IMR-90 (cell line): ENCODE data around the gene IFNA17.
"Not testable (repeated sequence)": the region's sequence is repeated elsewhere in the genome, so short reads cannot be mapped to it uniquely, and the experiment has no call there.

Source experiments
- CEBPB ChIP-seq: IDR thresholded peaks from 2 replicates; pipeline ENCODE4 v1.6.1; 2012; ENCODE audit warnings: low read depth, low read length, improper control_type of control experiment
- CTCF ChIP-seq: conservative IDR thresholded peaks from 2 replicates; pipeline ENCODE4 v1.5.1; 2012; ENCODE audit warnings: mild to moderate bottlenecking, low read depth, low read length, improper control_type of control experiment
- ELK1 ChIP-seq: fragments of 150-350 bp; IDR thresholded peaks from 2 replicates; pipeline ENCODE4 v1.6.1; 2016; ENCODE audit warnings: low read depth, mild to moderate bottlenecking, low read length, moderate library complexity, borderline replicate concordance
- MXI1 ChIP-seq: IDR thresholded peaks from 2 replicates; pipeline ENCODE4 v1.6.1; 2012; ENCODE audit warnings: low read depth, mild to moderate bottlenecking, low read length, moderate library complexity, borderline replicate concordance
- POLR2A ChIP-seq: IDR thresholded peaks from 2 replicates; pipeline ENCODE4 v1.6.1; 2012; ENCODE audit warnings: mild to moderate bottlenecking, low read depth, low read length
- RAD21 ChIP-seq: IDR thresholded peaks from 2 replicates; pipeline ENCODE4 v1.6.1; 2012; ENCODE audit warnings: low read length, improper control_type of control experiment
- RCOR1 ChIP-seq: IDR thresholded peaks from 2 replicates; pipeline ENCODE4 v1.6.1; 2012; ENCODE audit warnings: mild to moderate bottlenecking, low read length, improper control_type of control experiment; ENCODE audit not compliant: insufficient replicate concordance
- SMC3 ChIP-seq: fragments of 150-350 bp; IDR thresholded peaks from 2 replicates; pipeline ENCODE4 v1.6.1; 2016; ENCODE audit warnings: low read depth, mild to moderate bottlenecking, antibody characterized with exemption, low read length, moderate library complexity

DNA sequence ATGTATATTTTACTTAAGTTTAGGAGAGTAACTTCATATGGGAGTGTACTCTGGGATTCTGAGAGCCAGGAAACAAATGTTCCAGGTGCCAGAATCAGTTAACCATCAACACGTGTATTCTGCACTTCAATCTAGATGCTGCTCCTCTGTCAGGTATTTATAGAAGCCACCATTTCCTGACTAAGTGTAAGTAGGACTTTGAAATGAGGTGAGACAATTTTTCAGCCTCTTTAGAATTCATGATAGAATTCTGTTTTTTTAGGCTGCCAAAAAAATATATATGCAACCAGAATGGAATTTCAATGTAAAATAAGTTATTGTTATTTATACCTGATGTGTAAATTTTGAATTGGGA lies 8.3 kb upstream of the IFNA17 start:
- not testable (repeated sequence) for TF ChIP-seq RCOR1, CTCF, RAD21, CEBPB, SMC3, MXI1, POLR2A, ELK1
